Erythroblast (primary cell): ENCODE data around the gene GPR83.
"Not testable (repeated sequence)": the region's sequence is repeated elsewhere in the genome, so short reads cannot be mapped to it uniquely, and the experiment has no call there.

Source experiments
- GATA1 ChIP-seq: IDR thresholded peaks from 2 replicates; pipeline ENCODE4 v1.6.1; 2011; ENCODE audit warnings: low read depth, mild to moderate bottlenecking, control low read depth, low read length, moderate library complexity
- POLR2A ChIP-seq: IDR thresholded peaks from 2 replicates; pipeline ENCODE4 v1.6.1; 2011; ENCODE audit warnings: mild to moderate bottlenecking, low read length

DNA sequence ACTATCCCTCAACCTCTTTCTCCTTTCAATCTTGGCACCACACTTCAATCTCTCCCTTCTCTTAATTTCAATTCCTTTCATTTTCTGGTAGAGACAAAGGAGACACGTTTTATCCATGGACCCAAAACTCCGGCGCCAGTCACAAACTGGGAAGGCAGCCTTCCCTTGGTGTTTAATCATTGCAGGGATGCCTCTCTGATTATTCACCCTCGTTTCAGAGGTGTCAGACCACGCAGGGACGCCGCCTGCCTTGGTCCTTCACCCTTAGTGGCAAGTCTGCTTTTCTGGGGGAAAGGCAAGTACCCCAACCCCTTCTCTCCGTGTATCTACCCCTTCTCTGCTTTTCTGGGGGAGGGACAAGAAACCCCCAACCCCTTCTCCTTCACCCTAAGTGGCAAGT is 54.9 kb downstream of the GPR83 start:
- TF ChIP-seq POLR2A, GATA1: not testable (repeated sequence)
